Natural killer cell (primary cell): ENCODE data around the gene RNGTT. TPM values are rescaled to one million over a fixed set of nuclear protein-coding genes. Genes with fewer than 3 reads are reported as not detected.

ENCODE experiments used
- ATAC-seq, 3 donors: fragments of 150-1000 bp in 2 of 3; fragments of 200-7000 bp in 1 of 3; cut with Tn5 transposase; 1 replicate in 1 of 3; 2 replicates in 2 of 3; pipeline ENCODE4 v1.10.0; 2021; ENCODE audit warnings: mild to moderate bottlenecking in 2 of 3, moderate library complexity in 2 of 3
- DNase-seq, 2 donors: peaks; one replicate each; pipeline versions ENCODE4 v3.0.0 to v3.0.0-alpha.2; 2013 to 2021; ENCODE audit warnings: mixed read lengths in 1 of 2
- H3K27ac ChIP-seq: one replicate; pipeline ENCODE4 v1.5.1; 2013; ENCODE audit warnings: mild to moderate bottlenecking, low read length
- H3K27me3 ChIP-seq: one replicate; pipeline ENCODE4 v1.6.1; 2013; ENCODE audit warnings: low read length; ENCODE audit not compliant: control insufficient read depth, insufficient read depth
- H3K36me3 ChIP-seq: one replicate; pipeline ENCODE4 v1.6.1; 2013; ENCODE audit warnings: low read length; ENCODE audit not compliant: control insufficient read depth, insufficient read depth
- H3K4me1 ChIP-seq: one replicate; pipeline ENCODE4 v1.6.1; 2013; ENCODE audit warnings: low read length; ENCODE audit not compliant: control insufficient read depth, insufficient read depth
- H3K4me3 ChIP-seq: one replicate; pipeline ENCODE4 v1.5.1; 2013; ENCODE audit warnings: low read length
- H3K9me3 ChIP-seq: one replicate; pipeline ENCODE4 v1.6.1; 2013; ENCODE audit warnings: low read length; ENCODE audit not compliant: control insufficient read depth, insufficient read depth
- H3K27ac Mint-ChIP-seq, 2 donors: one replicate each; pipeline ENCODE4 v1.8.0; 2022; ENCODE audit warnings: mild to moderate bottlenecking in 2 of 2, mixed read lengths in 2 of 2, moderate library complexity in 1 of 2
- H3K27me3 Mint-ChIP-seq, 2 donors: one replicate each; pipeline ENCODE4 v1.8.0; 2022; ENCODE audit warnings: low read depth in 2 of 2, mixed read lengths in 2 of 2
- H3K36me3 Mint-ChIP-seq: one replicate; pipeline ENCODE4 v1.8.0; 2022; ENCODE audit warnings: mixed read lengths
- H3K4me1 Mint-ChIP-seq, 2 donors: one replicate each; pipeline ENCODE4 v1.8.0; 2022; ENCODE audit warnings: mixed read lengths in 2 of 2
- H3K4me3 Mint-ChIP-seq: one replicate; pipeline ENCODE4 v1.8.0; 2022; ENCODE audit warnings: mild to moderate bottlenecking, moderate library complexity, mixed read lengths
- H3K9me3 Mint-ChIP-seq, 2 donors: one replicate each; pipeline ENCODE4 v1.8.0; 2022; ENCODE audit warnings: mixed read lengths in 2 of 2
- CTCF ChIP-seq: fragments of 200-600 bp; IDR thresholded peaks from one replicate; pipeline ENCODE4 v1.8.0; 2022; ENCODE audit warnings: antibody characterized with exemption
- WGBS: methylation state at CpG from one replicate; pipeline ENCODE4 v1.1.7; 2013; ENCODE audit warnings: missing lambda C conversion rate; ENCODE audit not compliant: insufficient coverage; 5-methylcytosine and 5-hydroxymethylcytosine counted together
- intact Hi-C: fragments of 100-400 bp; cut with micrococcal nuclease; formaldehyde crosslinking; loops from one replicate; pipeline ENCODE4 v1.14.2; 2022
- total RNA-seq, 4 donors: library from RNA; stranded (reverse); fragments of 120-200 nt in 1 of 4; gene quantifications; one replicate each; pipeline versions ENCODE4 v1.2.3 to v1.2.4, GENCODE V29; 2013 to 2022

RNGTT gene
- total RNA-seq, 3 donors from 2014 or later (not counting 1 experiment from before 2014, with no cell fraction given): 23.1 to 27.2 (median 23.1) TPM

GRCh38 chr6:88852000-88852399, 111.4 kb downstream of the RNGTT start:
- no peaks in the 10 kb centered on the region for H3K9me3 Mint-ChIP-seq
- WGBS: 87% methylated on average over 2 of the region's 2 CpGs

GRCh38 chr6:88848870-88849269, 114.5 kb downstream of the RNGTT start:
- Histone ChIP-seq H3K9me3 (no peaks in the 10 kb centered on the region), H3K36me3 (peaks cover 8% of the 10 kb centered on the region), H3K27ac (no peak overlapping the region), H3K27me3 (no peaks in the 10 kb centered on the region), H3K4me3 (no peak overlapping the region), H3K4me1 (no peaks in the 10 kb centered on the region)
- Mint-ChIP-seq H3K4me3 (no peak overlapping the region), H3K27ac (no peak overlapping the region), H3K36me3 (no peaks in the 10 kb centered on the region), H3K27me3 (no peaks in the 10 kb centered on the region), H3K9me3 (no peaks in the 10 kb centered on the region), H3K4me1 (peaks cover 0 to 5% of the 10 kb centered on the region in 2 donors)
- no peak for DNase-seq
- no CpG with 5 or more reads among the region's 1 CpG for WGBS
- no peak for ATAC-seq
- intact Hi-C loops: no loop called here
- no peak for TF ChIP-seq CTCF

More at GRCh38 chr6:88852000-88852399, 111.4 kb downstream of the RNGTT start:
- no peaks in the 10 kb centered on the region for H3K27me3 ChIP-seq
- no peaks in the 10 kb centered on the region for H3K4me1 ChIP-seq
- no peak for TF ChIP-seq CTCF
- no peaks in the 10 kb centered on the region for H3K9me3 ChIP-seq
- ATAC-seq (no peak), DNase-seq (no peak)
- no peak overlapping the region for H3K27ac ChIP-seq
- Mint-ChIP-seq H3K4me3 (no peak overlapping the region), H3K27ac (no peak overlapping the region), H3K27me3 (no peaks in the 10 kb centered on the region), H3K36me3 (no peaks in the 10 kb centered on the region), H3K4me1 (peaks cover 4 to 10% of the 10 kb centered on the region in 2 donors)
- intact Hi-C loops: no loop called here
- peaks cover 2% of the 10 kb centered on the region for H3K36me3 ChIP-seq
- H3K4me3 ChIP-seq: no peak overlapping the region

- H3K27me3 ChIP-seq: no peaks in the 10 kb centered on the region
- DNase-seq (no peak), ATAC-seq (no peak)
- H3K9me3 ChIP-seq: no peaks in the 10 kb centered on the region
- no peaks in the 10 kb centered on the region for H3K4me1 ChIP-seq
- intact Hi-C loops: no loop called here
- H3K9me3 Mint-ChIP-seq: no peaks in the 10 kb centered on the region
- H3K4me1 Mint-ChIP-seq: no peaks in the 10 kb centered on the region
- no peak overlapping the region for H3K27ac Mint-ChIP-seq
- H3K4me3 ChIP-seq: no peak overlapping the region
- H3K4me3 Mint-ChIP-seq: no peak overlapping the region
- peaks cover 14% of the 10 kb centered on the region for H3K36me3 ChIP-seq
- H3K27ac ChIP-seq: no peak overlapping the region
- no peaks in the 10 kb centered on the region for H3K36me3 Mint-ChIP-seq
- no peaks in the 10 kb centered on the region for H3K27me3 Mint-ChIP-seq
- TF ChIP-seq CTCF: no peak
Measured at GRCh38 chr6:88843040-88843439, 120.4 kb downstream of the RNGTT start.

- H3K36me3 Mint-ChIP-seq: no peaks in the 10 kb centered on the region
- no peaks in the 10 kb centered on the region for H3K4me1 Mint-ChIP-seq
- DNase-seq (no peak), ATAC-seq (no peak)
- Histone ChIP-seq H3K4me1 (no peaks in the 10 kb centered on the region), H3K4me3 (no peak overlapping the region), H3K36me3 (peaks cover 14% of the 10 kb centered on the region), H3K9me3 (no peaks in the 10 kb centered on the region), H3K27ac (no peak overlapping the region), H3K27me3 (no peaks in the 10 kb centered on the region)
- H3K4me3 Mint-ChIP-seq: no peak overlapping the region
- TF ChIP-seq CTCF: no peak
- H3K27me3 Mint-ChIP-seq: no peaks in the 10 kb centered on the region
- intact Hi-C loops: no loop called here
- no peaks in the 10 kb centered on the region for H3K9me3 Mint-ChIP-seq
- no peak overlapping the region for H3K27ac Mint-ChIP-seq
Measured at GRCh38 chr6:88842320-88842719, 121.1 kb downstream of the RNGTT start.
